ENCODE data around the gene HES6.

GRCh38 chr2:238231251-238231793 lies 8.5 kb downstream of the HES6 start:
- TF ChIP-seq CTCF (conservative IDR thresholded peaks at IDR 0.05; ENCODE audit: low read length) (no peak), EZH2phosphoT487 (IDR thresholded peaks at IDR 0.05; ENCODE audit: borderline replicate concordance) (no peak)

Measured in Loucy (cell line).